T-cell (primary cell): ENCODE measurements around the gene SYT9. TPM values are rescaled to one million over a fixed set of nuclear protein-coding genes. Genes with fewer than 3 reads are reported as not detected.

Experiments used
- ATAC-seq, 4 experiments: fragments of 200-7000 bp in 3 of 4; fragments of 150-1000 bp in 1 of 4; cut with Tn5 transposase; replicated peaks in 1 of 4; 1 replicate in 3 of 4; 2 replicates in 1 of 4; pipeline ENCODE4 v1.10.0; 2021; ENCODE audit warnings: moderate library complexity in 3 of 4, mild to moderate bottlenecking in 2 of 4, moderate number of reproducible peaks in 1 of 4
- CTCF ChIA-PET, 2 donors: fragments of 300-600 bp; sonication (Branson Sonifier 250); formaldehyde crosslinking; loops; one replicate each; lab custom pipeline; 2022; ENCODE audit warnings: antibody characterized with exemption in 2 of 2; lab: Charles Lee
- POLR2A ChIA-PET, 2 donors: fragments of 300-600 bp; sonication (Branson Sonifier 250); formaldehyde crosslinking; loops; one replicate each; lab custom pipeline; 2022; ENCODE audit warnings: antibody characterized with exemption in 2 of 2; lab: Charles Lee
- DNase-seq, 35 experiments: peaks; one replicate each; pipeline versions ENCODE4 v3.0.0 to v3.0.0-alpha.2; 2013 to 2023
- H3K27ac ChIP-seq: one replicate; pipeline ENCODE4 v1.5.1; 2013; ENCODE audit warnings: low read length
- H3K27me3 ChIP-seq, 2 experiments: replicated peaks in 1 of 2; 1 replicate in 1 of 2; 2 replicates in 1 of 2; pipeline versions ENCODE4 v1.6.1 to v1.7.0; 2013; ENCODE audit warnings: low read length in 1 of 2, mixed read lengths in 1 of 2; ENCODE audit not compliant: control insufficient read depth in 2 of 2, insufficient read depth in 2 of 2; ENCODE audit errors: extremely low read depth in 1 of 2
- H3K36me3 ChIP-seq, 2 donors: 1 replicate in 1 of 2; 2 replicates in 1 of 2; pipeline versions ENCODE4 v1.6.1 to v1.7.0; 2013; ENCODE audit warnings: low read length in 1 of 2; ENCODE audit not compliant: control insufficient read depth in 2 of 2, insufficient read depth in 1 of 2; ENCODE audit errors: extremely low read depth in 1 of 2
- H3K4me1 ChIP-seq, 2 experiments: 1 replicate in 1 of 2; 2 replicates in 1 of 2; pipeline versions ENCODE4 v1.6.1 to v1.7.0; 2013; ENCODE audit warnings: low read length in 2 of 2, mixed read lengths in 1 of 2; ENCODE audit not compliant: insufficient read depth in 2 of 2, control insufficient read depth in 1 of 2; ENCODE audit errors: extremely low read depth in 1 of 2
- H3K4me3 ChIP-seq, 2 donors: 1 replicate in 1 of 2; 2 replicates in 1 of 2; pipeline versions ENCODE4 v1.5.1 to v1.7.0; 2013; ENCODE audit warnings: mild to moderate bottlenecking in 2 of 2, low read length in 1 of 2, moderate library complexity in 1 of 2; ENCODE audit not compliant: control insufficient read depth in 1 of 2; ENCODE audit errors: extremely low read depth in 1 of 2
- H3K9me3 ChIP-seq: 2 replicates; pipeline ENCODE4 v1.7.0; 2013
- H3K27ac Mint-ChIP-seq, 2 donors: one replicate each; pipeline ENCODE4 v1.8.0; 2020 to 2021; ENCODE audit warnings: mild to moderate bottlenecking in 2 of 2, mixed read lengths in 2 of 2
- H3K27me3 Mint-ChIP-seq, 2 donors: one replicate each; pipeline ENCODE4 v1.8.0; 2021 to 2022; ENCODE audit warnings: mixed read lengths in 2 of 2
- H3K36me3 Mint-ChIP-seq: one replicate; pipeline ENCODE4 v1.8.0; 2021; ENCODE audit warnings: mixed read lengths
- H3K4me1 Mint-ChIP-seq, 3 donors: one replicate each; pipeline ENCODE4 v1.8.0; 2020 to 2022; ENCODE audit warnings: mixed read lengths in 3 of 3, mild to moderate bottlenecking in 1 of 3
- H3K4me3 Mint-ChIP-seq, 3 donors: one replicate each; pipeline ENCODE4 v1.8.0; 2020 to 2022; ENCODE audit warnings: mild to moderate bottlenecking in 3 of 3, mixed read lengths in 3 of 3, moderate library complexity in 3 of 3
- H3K9me3 Mint-ChIP-seq, 3 donors: one replicate each; pipeline ENCODE4 v1.8.0; 2020 to 2022; ENCODE audit warnings: mixed read lengths in 3 of 3
- WGBS: methylation state at CpG from one replicate; pipeline ENCODE4 v1.1.5; 2013; ENCODE audit warnings: missing lambda C conversion rate; ENCODE audit not compliant: insufficient coverage; 5-methylcytosine and 5-hydroxymethylcytosine counted together
- total RNA-seq, 35 experiments: library from RNA in 6 of 35; stranded (reverse) in 6 of 35; fragments of 120-200 nt in 1 of 35; gene quantifications; one replicate each; pipeline versions ENCODE4 v1.2.1 to v1.2.4 and lab custom pipeline; 2013 to 2026

The SYT9 gene
- total RNA-seq (not detected), total RNA-seq (lab: John Stamatoyannopoulos, UW) (0 to 0.04 (median 0) reads per million in 29 experiments)
- total RNA-seq (2013), result 0.06 TPM

- peak within 1 kb of the TSS in 1 of 2 donors; percentile 3 for H3K4me3 ChIP-seq
- ChIA-PET CTCF (no interaction called here), POLR2A (interaction anchor here in 1 of 2 donors (0.6 kb wide), 1 partner anchor 9 kb away, joined by 3 read pairs; no protein-coding TSS in a partner anchor)
- no peaks in the 10 kb centered on the region for H3K36me3 ChIP-seq
- no peak within 1 kb of the TSS for H3K27ac ChIP-seq
- peaks cover 15 to 27% of the 10 kb centered on the region in 2 experiments for H3K27me3 ChIP-seq
- DNase-seq (no peak), ATAC-seq (peak in 1 of 4 experiments; percentile 41)
- 5% methylated on average over 83 of the region's 84 CpGs for WGBS
- Mint-ChIP-seq H3K4me3 (peak within 1 kb of the TSS in 2 of 3 donors; percentile 39 to 63), H3K36me3 (no peaks in the 10 kb centered on the region), H3K27ac (no peak within 1 kb of the TSS), H3K27me3 (peaks cover 37 to 52% of the 10 kb centered on the region in 2 donors), H3K9me3 (peaks cover 0 to 4% (median 0%) of the 10 kb centered on the region in 3 donors), H3K4me1 (peaks cover 2 to 7% (median 4%) of the 10 kb centered on the region in 3 donors)
- H3K9me3 ChIP-seq, result no peaks in the 10 kb centered on the region
- peaks cover 0 to 5% of the 10 kb centered on the region in 2 experiments for H3K4me1 ChIP-seq
Measured at GRCh38 chr11:7251836-7252682, at the start of gene SYT9. SYT9 (plus strand) TSS chr11:7251904; CDS start chr11:7252187, 283 bp downstream.

GRCh38 chr11:7202412-7202811 is 49.3 kb upstream of the SYT9 start:
- Mint-ChIP-seq H3K36me3 (no peaks in the 10 kb centered on the region), H3K27ac (no peak overlapping the region), H3K9me3 (no peaks in the 10 kb centered on the region), H3K27me3 (peaks cover 16 to 20% of the 10 kb centered on the region in 2 donors), H3K4me1 (no peaks in the 10 kb centered on the region), H3K4me3 (no peak overlapping the region)
- no peaks in the 10 kb centered on the region for H3K36me3 ChIP-seq
- WGBS, result 94% methylated on average over 2 of the region's 3 CpGs
- no peak for DNase-seq
- CTCF ChIA-PET, result no interaction called here
- ATAC-seq, result no peak
- H3K27me3 ChIP-seq, result no peaks in the 10 kb centered on the region
- POLR2A ChIA-PET, result no interaction called here
- no peak overlapping the region for H3K4me3 ChIP-seq
- no peak overlapping the region for H3K27ac ChIP-seq
- H3K4me1 ChIP-seq, result no peaks in the 10 kb centered on the region
- no peaks in the 10 kb centered on the region for H3K9me3 ChIP-seq

GRCh38 chr11:7204778-7205177 is 46.9 kb upstream of the SYT9 start:
- ChIA-PET POLR2A (no interaction called here), CTCF (no interaction called here)
- H3K36me3 ChIP-seq, result no peaks in the 10 kb centered on the region
- Mint-ChIP-seq H3K9me3 (no peaks in the 10 kb centered on the region), H3K27ac (no peak overlapping the region), H3K4me3 (no peak overlapping the region), H3K36me3 (no peaks in the 10 kb centered on the region), H3K4me1 (no peaks in the 10 kb centered on the region), H3K27me3 (peaks cover 19 to 20% of the 10 kb centered on the region in 2 donors)
- no peak overlapping the region for H3K27ac ChIP-seq
- ATAC-seq (no peak), DNase-seq (no peak)
- H3K4me1 ChIP-seq, result no peaks in the 10 kb centered on the region
- no peaks in the 10 kb centered on the region for H3K27me3 ChIP-seq
- 38% methylated on average over 3 of the region's 4 CpGs for WGBS
- H3K9me3 ChIP-seq, result no peaks in the 10 kb centered on the region
- H3K4me3 ChIP-seq, result no peak overlapping the region

GRCh38 chr11:7208391-7208790 is 43.3 kb upstream of the SYT9 start:
- Mint-ChIP-seq H3K4me3 (no peak overlapping the region), H3K27me3 (peaks cover 20 to 26% of the 10 kb centered on the region in 2 donors), H3K27ac (no peak overlapping the region), H3K36me3 (no peaks in the 10 kb centered on the region), H3K9me3 (no peaks in the 10 kb centered on the region), H3K4me1 (no peaks in the 10 kb centered on the region)
- H3K27ac ChIP-seq, result no peak overlapping the region
- no peak for DNase-seq
- CTCF ChIA-PET, result no interaction called here
- no peaks in the 10 kb centered on the region for H3K4me1 ChIP-seq
- H3K9me3 ChIP-seq, result no peaks in the 10 kb centered on the region
- POLR2A ChIA-PET, result no interaction called here
- WGBS, result 92% methylated on average over 4 of the region's 7 CpGs
- H3K4me3 ChIP-seq, result no peak overlapping the region
- ATAC-seq, result no peak
- H3K36me3 ChIP-seq, result no peaks in the 10 kb centered on the region
- H3K27me3 ChIP-seq, result no peaks in the 10 kb centered on the region

GRCh38 chr11:7219491-7219890 is 32.2 kb upstream of the SYT9 start:
- no peak for DNase-seq
- no peaks in the 10 kb centered on the region for H3K36me3 Mint-ChIP-seq
- H3K27me3 Mint-ChIP-seq, result peaks cover 18 to 38% of the 10 kb centered on the region in 2 donors
- ChIA-PET CTCF (no interaction called here), POLR2A (no interaction called here)
- no peaks in the 10 kb centered on the region for H3K4me1 Mint-ChIP-seq
- Histone ChIP-seq H3K4me1 (no peaks in the 10 kb centered on the region), H3K27ac (no peak overlapping the region), H3K27me3 (peaks cover 0 to 2% of the 10 kb centered on the region in 2 experiments), H3K4me3 (no peak overlapping the region), H3K9me3 (no peaks in the 10 kb centered on the region), H3K36me3 (no peaks in the 10 kb centered on the region)
- H3K27ac Mint-ChIP-seq, result no peak overlapping the region
- no peaks in the 10 kb centered on the region for H3K9me3 Mint-ChIP-seq
- H3K4me3 Mint-ChIP-seq, result no peak overlapping the region
- no peak for ATAC-seq

- H3K9me3 Mint-ChIP-seq, result no peaks in the 10 kb centered on the region
- H3K27me3 Mint-ChIP-seq, result peaks cover 22 to 32% of the 10 kb centered on the region in 2 donors
- H3K36me3 ChIP-seq, result no peaks in the 10 kb centered on the region
- H3K9me3 ChIP-seq, result no peaks in the 10 kb centered on the region
- H3K4me1 ChIP-seq, result no peaks in the 10 kb centered on the region
- ChIA-PET POLR2A (no interaction called here), CTCF (no interaction called here)
- H3K36me3 Mint-ChIP-seq, result no peaks in the 10 kb centered on the region
- no peak for DNase-seq
- no peak overlapping the region for H3K27ac ChIP-seq
- no peak overlapping the region for H3K27ac Mint-ChIP-seq
- no peaks in the 10 kb centered on the region for H3K4me1 Mint-ChIP-seq
- no CpG with 5 or more reads among the region's 3 CpGs for WGBS
- H3K4me3 Mint-ChIP-seq, result no peak overlapping the region
- H3K4me3 ChIP-seq, result no peak overlapping the region
- no peak for ATAC-seq
- peaks cover 0 to 2% of the 10 kb centered on the region in 2 experiments for H3K27me3 ChIP-seq
Measured at GRCh38 chr11:7220636-7221035, 31.1 kb upstream of the SYT9 start.
